Measurements from ENCODE around the gene PLCZ1.

The PLCZ1 gene

GRCh38 chr12:18676996-18677588, 60.7 kb downstream of the PLCZ1 start:
- no peak for TF ChIP-seq TEAD4 (IDR thresholded peaks at IDR 0.05)
- no peak for TF ChIP-seq EGR1 (IDR thresholded peaks at IDR 0.05)
- no peak for TF ChIP-seq RAD21 (IDR thresholded peaks at IDR 0.05; ENCODE audit: low read depth)
- no peak for TF ChIP-seq TAF1 (IDR thresholded peaks at IDR 0.05; ENCODE audit: low read depth)
- TF ChIP-seq REST (IDR thresholded peaks at IDR 0.05; ENCODE audit: low read depth), result no peak
- TF ChIP-seq CREB1 (IDR thresholded peaks at IDR 0.05; ENCODE audit: low read depth), result no peak
- no peak for TF ChIP-seq NFIC (IDR thresholded peaks at IDR 0.05)
- no peak for TF ChIP-seq YY1 (IDR thresholded peaks at IDR 0.05; ENCODE audit: low read depth)
- TF ChIP-seq TCF12 (IDR thresholded peaks at IDR 0.05; ENCODE audit: low read depth), result no peak
- TF ChIP-seq USF1 (IDR thresholded peaks at IDR 0.05), result no peak

GRCh38 chr12:18676141-18676540, 61.7 kb downstream of the PLCZ1 start:
- TF ChIP-seq CEBPB (IDR thresholded peaks at IDR 0.05) (no peak), YY1 (IDR thresholded peaks at IDR 0.05; ENCODE audit: low read depth) (no peak), FOXM1 (IDR thresholded peaks at IDR 0.05; ENCODE audit: borderline replicate concordance, low read depth) (no peak), MAX (IDR thresholded peaks at IDR 0.05) (no peak), NFIC (IDR thresholded peaks at IDR 0.05) (no peak), CREB1 (IDR thresholded peaks at IDR 0.05; ENCODE audit: low read depth) (no peak), ZBTB7A (IDR thresholded peaks at IDR 0.05; ENCODE audit: low read depth) (no peak), EP300 (IDR thresholded peaks at IDR 0.05; ENCODE audit: borderline replicate concordance) (no peak), TAF1 (IDR thresholded peaks at IDR 0.05; ENCODE audit: low read depth) (no peak), REST (IDR thresholded peaks at IDR 0.05; ENCODE audit: low read depth) (no peak), USF1 (IDR thresholded peaks at IDR 0.05) (no peak), RAD21 (IDR thresholded peaks at IDR 0.05; ENCODE audit: low read depth) (no peak), TCF12 (IDR thresholded peaks at IDR 0.05; ENCODE audit: low read depth) (no peak), EGR1 (IDR thresholded peaks at IDR 0.05) (no peak), TEAD4 (IDR thresholded peaks at IDR 0.05) (no peak)

- TF ChIP-seq EP300 (IDR thresholded peaks at IDR 0.05; ENCODE audit: borderline replicate concordance), result no peak
- TF ChIP-seq YY1 (IDR thresholded peaks at IDR 0.05; ENCODE audit: low read depth), result no peak
- no peak for TF ChIP-seq REST (IDR thresholded peaks at IDR 0.05; ENCODE audit: low read depth)
- no peak for TF ChIP-seq TEAD4 (IDR thresholded peaks at IDR 0.05)
- TF ChIP-seq ZBTB7A (IDR thresholded peaks at IDR 0.05; ENCODE audit: low read depth), result no peak
- no peak for TF ChIP-seq CEBPB (IDR thresholded peaks at IDR 0.05)
- no peak for TF ChIP-seq TAF1 (IDR thresholded peaks at IDR 0.05; ENCODE audit: low read depth)
- TF ChIP-seq NFIC (IDR thresholded peaks at IDR 0.05), result no peak
- no peak for TF ChIP-seq USF1 (IDR thresholded peaks at IDR 0.05)
- no peak for TF ChIP-seq MAX (IDR thresholded peaks at IDR 0.05)
Measured at GRCh38 chr12:18658829-18659228, 79.0 kb downstream of the PLCZ1 start.

- no peak for TF ChIP-seq USF1 (IDR thresholded peaks at IDR 0.05)
- no peak for TF ChIP-seq ZBTB7A (IDR thresholded peaks at IDR 0.05; ENCODE audit: low read depth)
- TF ChIP-seq TAF1 (IDR thresholded peaks at IDR 0.05; ENCODE audit: low read depth), result no peak
- TF ChIP-seq NFIC (IDR thresholded peaks at IDR 0.05), result no peak
- no peak for TF ChIP-seq REST (IDR thresholded peaks at IDR 0.05; ENCODE audit: low read depth)
- TF ChIP-seq EGR1 (IDR thresholded peaks at IDR 0.05), result no peak
- no peak for TF ChIP-seq TEAD4 (IDR thresholded peaks at IDR 0.05)
Measured at GRCh38 chr12:18658179-18658578, 79.6 kb downstream of the PLCZ1 start.

Measured in Ishikawa (cell line).